Breast epithelium (tissue), 4 donors: ENCODE results near the gene GPC5. TPM values are rescaled to one million over a fixed set of nuclear protein-coding genes. Genes with fewer than 3 reads are reported as not detected.

Experiments
- DNase-seq, 2 donors: peaks; one replicate each; pipeline ENCODE4 v3.0.0-alpha.2; 2019; ENCODE audit warnings: low spot score in 2 of 2
- H3K27ac ChIP-seq, 2 donors: fragments of 200-600 bp; sonication (generic) in 1 of 2; one replicate each; pipeline ENCODE4 v1.5.1; 2016 to 2019; ENCODE audit warnings: mild to moderate bottlenecking in 1 of 2
- H3K27me3 ChIP-seq, 2 donors: fragments of 200-600 bp; sonication (generic) in 1 of 2; one replicate each; pipeline versions ENCODE4 v1.5.1 to v1.6.0; 2017 to 2019; ENCODE audit warnings: control low read depth in 1 of 2, mild to moderate bottlenecking in 1 of 2
- H3K36me3 ChIP-seq: fragments of 200-600 bp; one replicate; pipeline ENCODE4 v1.5.1; 2019
- H3K4me1 ChIP-seq, 2 donors: fragments of 200-600 bp; sonication (generic); one replicate each; pipeline ENCODE4 v1.5.1; 2016 to 2019; ENCODE audit warnings: control low read depth in 1 of 2
- H3K4me3 ChIP-seq, 3 donors: fragments of 200-600 bp; sonication (generic); 1 replicate in 2 of 3; 2 replicates in 1 of 3; pipeline ENCODE4 v1.5.1; 2016 to 2019; ENCODE audit warnings: mild to moderate bottlenecking in 3 of 3, moderate library complexity in 2 of 3
- H3K9me3 ChIP-seq, 2 donors: fragments of 200-600 bp; sonication (generic) in 1 of 2; one replicate each; pipeline ENCODE4 v1.5.1; 2016 to 2019; ENCODE audit warnings: control low read depth in 1 of 2
- CTCF ChIP-seq, 3 donors: fragments of 450-650 bp; IDR thresholded peaks; one replicate each; pipeline ENCODE4 v1.5.1; 2016 to 2017; ENCODE audit warnings: antibody characterized with exemption in 3 of 3, mild to moderate bottlenecking in 3 of 3, moderate library complexity in 3 of 3
- POLR2A ChIP-seq: fragments of 450-650 bp; IDR thresholded peaks from one replicate; pipeline ENCODE4 v1.6.1; 2016; ENCODE audit warnings: antibody characterized with exemption, mild to moderate bottlenecking, moderate library complexity
- POLR2AphosphoS5 ChIP-seq, 3 donors: sonication (generic); formaldehyde crosslinking; IDR thresholded peaks; one replicate each; pipeline ENCODE4 v1.6.1; 2017; ENCODE audit warnings: antibody characterized with exemption in 3 of 3
- intact Hi-C: fragments of 100-400 bp; cut with DNase I; formaldehyde crosslinking; loops from one replicate; pipeline ENCODE4 v1.15.1; 2023; ENCODE audit warnings: low total_unique reads
- total RNA-seq, 3 donors: library from RNA; depleted of rRNA; stranded (reverse); fragments of >200 nt; gene quantifications; one replicate each; pipeline ENCODE4 v1.1.0, GENCODE V29; 2016

GPC5 gene
- total RNA-seq, 3 donors from 2014 or later = 0.88 to 0.98 TPM; not detected in 1

DNA sequence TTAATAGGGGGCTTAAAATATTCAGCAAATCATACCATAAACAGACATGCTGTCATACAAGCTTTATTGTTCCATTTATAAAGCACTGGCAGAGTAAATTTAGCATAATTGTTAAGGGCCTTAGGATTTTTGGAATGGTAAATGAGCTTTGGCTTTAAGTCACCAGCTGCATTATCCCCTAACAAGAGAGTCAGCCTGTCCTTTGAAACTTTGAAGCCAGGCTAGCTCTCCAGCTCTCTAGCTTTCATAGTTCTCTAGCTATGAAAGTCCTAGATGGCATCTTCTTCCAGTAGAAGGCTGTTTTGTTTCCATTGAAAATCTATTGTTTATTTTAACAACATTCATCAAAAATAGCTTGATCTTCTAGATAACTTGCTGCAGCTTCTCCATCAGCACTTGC, 1407.3 kb downstream of the GPC5 start:
- peak overlapping the region; percentile 27 to 47 (median 41) for H3K4me3 ChIP-seq
- H3K36me3 ChIP-seq = no peaks in the 10 kb centered on the region
- H3K4me1 ChIP-seq = no peaks in the 10 kb centered on the region
- H3K27ac ChIP-seq = peak overlapping the region in 1 of 2 donors; percentile 15
- H3K9me3 ChIP-seq = no peaks in the 10 kb centered on the region
- TF ChIP-seq POLR2A (no peak), CTCF (IDR thresholded peaks at IDR 0.05) (no peak), POLR2AphosphoS5 (IDR thresholded peaks at IDR 0.05) (no peak)
- DNase-seq = no peak
- intact Hi-C loops = no loop called here
- no peaks in the 10 kb centered on the region for H3K27me3 ChIP-seq

DNA sequence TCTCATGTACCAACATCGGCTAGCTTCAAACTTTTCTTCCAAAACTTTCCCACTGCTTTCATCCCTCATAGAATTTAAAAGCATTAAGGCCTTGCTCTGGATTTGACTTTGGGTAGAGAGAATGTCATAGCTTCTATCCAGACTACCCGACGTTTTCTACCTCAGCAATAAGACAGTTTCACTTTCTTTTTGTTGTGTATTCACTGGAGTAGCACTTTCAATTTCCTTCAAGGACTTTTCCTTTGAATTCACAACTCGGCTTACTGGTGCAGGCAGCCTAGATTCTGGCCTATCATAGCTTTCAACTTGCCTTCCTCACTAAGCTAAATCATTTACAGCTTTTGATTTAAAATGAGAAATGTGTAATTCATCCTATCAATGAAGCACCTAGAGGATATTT, 1407.8 kb downstream of the GPC5 start:
- no peak for DNase-seq
- TF ChIP-seq CTCF (IDR thresholded peaks at IDR 0.05) (no peak), POLR2AphosphoS5 (IDR thresholded peaks at IDR 0.05) (no peak), POLR2A (no peak)
- Histone ChIP-seq H3K36me3 (no peaks in the 10 kb centered on the region), H3K4me3 (peak overlapping the region; percentile 27 to 47 (median 41)), H3K4me1 (no peaks in the 10 kb centered on the region), H3K27me3 (no peaks in the 10 kb centered on the region), H3K9me3 (no peaks in the 10 kb centered on the region), H3K27ac (peak overlapping the region; percentile 13 to 15)
- intact Hi-C loops = no loop called here

GRCh38 chr13:92807353-92807752, 1408.9 kb downstream of the GPC5 start:
- Histone ChIP-seq H3K27me3 (no peaks in the 10 kb centered on the region), H3K9me3 (no peaks in the 10 kb centered on the region), H3K4me1 (no peaks in the 10 kb centered on the region), H3K4me3 (no peak overlapping the region), H3K27ac (no peak overlapping the region), H3K36me3 (no peaks in the 10 kb centered on the region)
- DNase-seq = no peak
- no peak for TF ChIP-seq POLR2AphosphoS5 (IDR thresholded peaks at IDR 0.05)
- intact Hi-C loops = no loop called here

DNA sequence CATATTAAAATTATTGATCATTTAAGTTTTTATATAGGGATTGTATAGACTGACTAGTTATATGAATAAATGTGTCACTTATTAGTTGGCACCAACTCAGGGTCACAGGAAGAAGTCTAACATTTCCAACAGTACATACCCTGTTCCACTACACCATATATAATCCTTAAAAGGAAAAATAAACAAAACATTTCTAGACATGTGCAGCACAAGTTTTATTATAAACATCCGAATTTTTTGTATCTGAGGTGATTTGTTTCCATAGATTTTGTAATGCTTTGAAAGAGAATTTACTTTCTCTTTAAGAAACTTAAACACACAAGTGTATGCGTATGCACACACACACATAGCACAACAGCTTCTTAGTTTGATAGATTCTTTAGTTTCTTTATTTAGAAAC, 1409.5 kb downstream of the GPC5 start:
- Histone ChIP-seq H3K27ac (no peak overlapping the region), H3K36me3 (no peaks in the 10 kb centered on the region), H3K27me3 (no peaks in the 10 kb centered on the region), H3K4me3 (no peak overlapping the region), H3K9me3 (no peaks in the 10 kb centered on the region), H3K4me1 (no peaks in the 10 kb centered on the region)
- DNase-seq = no peak
- TF ChIP-seq POLR2A (no peak), CTCF (IDR thresholded peaks at IDR 0.05) (no peak), POLR2AphosphoS5 (IDR thresholded peaks at IDR 0.05) (no peak)
- intact Hi-C loops = no loop called here

DNA sequence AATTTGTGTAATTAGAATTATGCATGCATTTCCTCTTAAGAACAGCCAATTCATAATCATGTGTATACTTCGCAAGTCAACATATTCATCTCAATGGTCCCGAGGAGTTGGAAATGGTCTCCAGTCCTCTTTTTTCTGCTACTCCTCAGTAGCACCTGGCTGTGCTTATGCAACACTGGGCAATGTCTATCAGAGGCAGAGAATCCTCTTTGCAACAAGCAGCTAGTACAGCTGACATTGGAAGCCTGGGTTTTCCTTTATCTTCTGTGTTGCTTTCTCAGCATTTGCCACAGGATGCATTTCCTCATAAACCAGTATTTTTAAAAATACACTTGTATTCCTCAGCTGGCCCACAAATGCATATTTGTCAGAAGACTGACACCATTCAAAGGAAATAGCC, 1422.9 kb downstream of the GPC5 start:
- H3K9me3 ChIP-seq = no peaks in the 10 kb centered on the region
- no peak overlapping the region for H3K27ac ChIP-seq
- TF ChIP-seq POLR2AphosphoS5 (IDR thresholded peaks at IDR 0.05) (no peak), CTCF (IDR thresholded peaks at IDR 0.05) (no peak), POLR2A (no peak)
- no peaks in the 10 kb centered on the region for H3K36me3 ChIP-seq
- DNase-seq = no peak
- no peak overlapping the region for H3K4me3 ChIP-seq
- intact Hi-C loops = no loop called here
- H3K4me1 ChIP-seq = no peaks in the 10 kb centered on the region
- H3K27me3 ChIP-seq = no peaks in the 10 kb centered on the region

DNA sequence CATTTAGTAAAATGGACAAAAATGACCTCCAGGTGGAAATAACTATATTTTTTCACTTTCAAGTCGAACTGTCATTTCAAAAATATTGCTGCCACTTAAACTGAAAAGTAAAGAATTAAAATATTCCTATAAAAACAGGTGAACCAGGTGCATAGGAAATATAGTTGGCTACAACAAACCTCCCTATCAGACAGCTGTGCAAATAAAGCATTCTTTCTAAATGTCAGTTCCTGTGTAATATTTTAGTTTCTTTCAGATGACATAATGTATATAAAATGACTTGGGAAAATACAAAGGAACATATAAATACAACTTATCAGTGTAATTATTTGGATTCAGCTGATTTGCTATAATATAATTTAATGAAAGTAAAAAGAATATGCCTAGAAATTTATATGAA, 1424.6 kb downstream of the GPC5 start:
- Histone ChIP-seq H3K36me3 (no peaks in the 10 kb centered on the region), H3K4me3 (no peak overlapping the region), H3K9me3 (no peaks in the 10 kb centered on the region), H3K27me3 (no peaks in the 10 kb centered on the region), H3K27ac (no peak overlapping the region), H3K4me1 (no peaks in the 10 kb centered on the region)
- no peak for TF ChIP-seq POLR2AphosphoS5 (IDR thresholded peaks at IDR 0.05)
- intact Hi-C loops = no loop called here
- no peak for DNase-seq
